ENCODE measurements around the gene MMP7. TPM values are rescaled to one million over a fixed set of nuclear protein-coding genes. Genes with fewer than 3 reads are reported as not detected.
"Not testable (repeated sequence)": the region's sequence is repeated elsewhere in the genome, so short reads cannot be mapped to it uniquely, and the experiment has no call there.

MMP7 gene
- total and polyA plus RNA-seq, 2 experiments from 2014 or later, result not detected

GRCh38 chr11:102510439-102511135, 20.0 kb downstream of the MMP7 start:
- no peak for ATAC-seq
- no peak for TF ChIP-seq CREB1 (CRISPR knock-in tag; IDR thresholded peaks at IDR 0.05; ENCODE audit: low read depth)
- TF ChIP-seq CTCF (conservative IDR thresholded peaks at IDR 0.05; ENCODE audit: low read depth in 2 of 2), result no peak

GRCh38 chr11:102502831-102503230, 27.7 kb downstream of the MMP7 start:
- DNase-seq (ENCODE audit: low spot score), result not testable (repeated sequence)

More at GRCh38 chr11:102510439-102511135, 20.0 kb downstream of the MMP7 start:
- H3K4me1 Mint-ChIP-seq, result no peaks in the 10 kb centered on the region; the same call in 2 of the 3 replicates
- no peaks in the 10 kb centered on the region for H4K20me1 ChIP-seq (replicated peaks; ENCODE audit: insufficient read depth)
- H3K36me3 Mint-ChIP-seq (ENCODE audit: low read depth), result no peaks in the 10 kb centered on the region
- H3K27ac ChIP-seq (ENCODE audit: low read depth), result no peak overlapping the region
- H3K9me2 ChIP-seq (ENCODE audit: insufficient read depth), result no peaks in the 10 kb centered on the region
- H3F3A ChIP-seq (replicated peaks; ENCODE audit: low read depth), result no peaks in the 10 kb centered on the region
- no peak overlapping the region for H3K4me2 ChIP-seq
- no peaks in the 10 kb centered on the region for H3K4me1 ChIP-seq (ENCODE audit: insufficient read depth)
- H3K4me3 Mint-ChIP-seq, result no peak overlapping the region
- H3K4me3 ChIP-seq, result no peak overlapping the region
- H3K9me3 Mint-ChIP-seq, result no peaks in the 10 kb centered on the region
- H3K27me3 ChIP-seq (ENCODE audit: insufficient read depth), result no peaks in the 10 kb centered on the region
- no peaks in the 10 kb centered on the region for H3K36me3 ChIP-seq (ENCODE audit: insufficient read depth)
- H3K27me3 Mint-ChIP-seq (ENCODE audit: insufficient read depth, low read depth, poor library complexity), result no peaks in the 10 kb centered on the region
- no peak for DNase-seq (ENCODE audit: low spot score)
- no peaks in the 10 kb centered on the region for H3K79me2 ChIP-seq (replicated peaks; ENCODE audit: insufficient read depth)
- H2AFZ ChIP-seq, result no peak overlapping the region
- no peak overlapping the region for H3K27ac Mint-ChIP-seq

GRCh38 chr11:102500829-102501228, 29.7 kb downstream of the MMP7 start:
- H3K27me3 ChIP-seq (ENCODE audit: insufficient read depth), result no peaks in the 10 kb centered on the region
- no peaks in the 10 kb centered on the region for H3K9me2 ChIP-seq (ENCODE audit: insufficient read depth)
- Mint-ChIP-seq H3K4me1 (peaks cover 2% of the 10 kb centered on the region), H3K9me3 (no peaks in the 10 kb centered on the region), H3K27me3 (ENCODE audit: insufficient read depth, low read depth, poor library complexity) (peaks cover under 1% of the 10 kb centered on the region), H3K27ac (no peak overlapping the region), H3K36me3 (ENCODE audit: low read depth) (no peaks in the 10 kb centered on the region), H3K4me3 (no peak overlapping the region)
- ATAC-seq, result no peak
- no peaks in the 10 kb centered on the region for H3F3A ChIP-seq (replicated peaks; ENCODE audit: low read depth)
- H3K27ac ChIP-seq (ENCODE audit: low read depth), result no peak overlapping the region
- no peaks in the 10 kb centered on the region for H3K36me3 ChIP-seq (ENCODE audit: insufficient read depth)
- no peak overlapping the region for H3K4me3 ChIP-seq
- no peaks in the 10 kb centered on the region for H3K4me1 ChIP-seq (ENCODE audit: insufficient read depth)
- no peak overlapping the region for H3K4me2 ChIP-seq
- no peak for DNase-seq (ENCODE audit: low spot score)
- no peak overlapping the region for H2AFZ ChIP-seq
- no peaks in the 10 kb centered on the region for H3K79me2 ChIP-seq (replicated peaks; ENCODE audit: insufficient read depth)
- H4K20me1 ChIP-seq (replicated peaks; ENCODE audit: insufficient read depth), result no peaks in the 10 kb centered on the region; the same call in 1 of the 2 replicates
- TF ChIP-seq ZNF114 (CRISPR knock-in tag; IDR thresholded peaks at IDR 0.05) (no peak), EZH2 (IDR thresholded peaks at IDR 0.05; ENCODE audit: low read depth, unreplicated experiment) (no peak), POLR2AphosphoS5 (IDR thresholded peaks at IDR 0.05; ENCODE audit: low read depth) (no peak), JUNB (IDR thresholded peaks at IDR 0.05; ENCODE audit: unreplicated experiment) (no peak), CTCF (conservative IDR thresholded peaks at IDR 0.05; ENCODE audit: low read depth in 2 of 2) (no peak), ETS1 (IDR thresholded peaks at IDR 0.05) (no peak)

More at GRCh38 chr11:102502831-102503230, 27.7 kb downstream of the MMP7 start:
- ATAC-seq; H3K4me2 ChIP-seq; H3K4me3 Mint-ChIP-seq; H2AFZ ChIP-seq; H3K4me3 ChIP-seq; H3K9me3 Mint-ChIP-seq; H3F3A ChIP-seq (replicated peaks; ENCODE audit: low read depth); H3K27ac Mint-ChIP-seq; H3K27me3 Mint-ChIP-seq (ENCODE audit: insufficient read depth, low read depth, poor library complexity); H3K4me1 Mint-ChIP-seq; H3K9me2 ChIP-seq (ENCODE audit: insufficient read depth); H3K27me3 ChIP-seq (ENCODE audit: insufficient read depth); H4K20me1 ChIP-seq (replicated peaks; ENCODE audit: insufficient read depth); H3K4me1 ChIP-seq (ENCODE audit: insufficient read depth); H3K36me3 Mint-ChIP-seq (ENCODE audit: low read depth); H3K79me2 ChIP-seq (replicated peaks; ENCODE audit: insufficient read depth); H3K36me3 ChIP-seq (ENCODE audit: insufficient read depth); H3K27ac ChIP-seq (ENCODE audit: low read depth): not testable (repeated sequence)

Measured in GM23338 (cell line).